Thoracic aorta (tissue), 2 donors: ENCODE results near the gene EEF1AKMT1. TPM values are rescaled to one million over a fixed set of nuclear protein-coding genes. Genes with fewer than 3 reads are reported as not detected.

ENCODE experiments used
- ATAC-seq: fragments of 150-250 bp; one replicate; pipeline ENCODE4 v1.8.0; 2017; ENCODE audit warnings: low read depth; ENCODE audit not compliant: insufficient number of reproducible peaks, low FRiP score
- DNase-seq: peaks from one replicate; pipeline ENCODE4 v3.0.0-alpha.2; 2020; ENCODE audit warnings: low spot score
- H3K27ac ChIP-seq, 2 donors: fragments of 200-600 bp; sonication (generic); 1 replicate in 1 of 2; 2 replicates in 1 of 2; pipeline ENCODE4 v1.5.1; 2016; ENCODE audit warnings: mild to moderate bottlenecking in 2 of 2, moderate library complexity in 2 of 2
- H3K27me3 ChIP-seq: fragments of 200-600 bp; sonication (generic); replicated peaks from 2 replicates; pipeline ENCODE4 v1.6.0; 2016; ENCODE audit warnings: mild to moderate bottlenecking; ENCODE audit not compliant: insufficient read depth
- H3K36me3 ChIP-seq: fragments of 200-600 bp; sonication (generic); one replicate; pipeline ENCODE4 v1.5.1; 2016
- H3K4me1 ChIP-seq, 2 donors: fragments of 200-600 bp; sonication (generic); 1 replicate in 1 of 2; 2 replicates in 1 of 2; pipeline versions ENCODE4 v1.5.1 to v1.6.0; 2016; ENCODE audit warnings: low read depth in 2 of 2, mild to moderate bottlenecking in 1 of 2; ENCODE audit not compliant: control insufficient read depth in 1 of 2
- H3K4me3 ChIP-seq: fragments of 200-600 bp; sonication (generic); 2 replicates; pipeline ENCODE4 v1.5.1; 2016; ENCODE audit warnings: mild to moderate bottlenecking
- H3K9me3 ChIP-seq: fragments of 200-600 bp; sonication (generic); 2 replicates; pipeline ENCODE4 v1.5.1; 2016
- CTCF ChIP-seq: fragments of 200-600 bp; sonication (generic); IDR thresholded peaks from one replicate; pipeline ENCODE4 v1.5.1; 2019; ENCODE audit warnings: antibody characterized with exemption
- total RNA-seq, 2 donors: library from RNA; depleted of rRNA; stranded (reverse); fragments of >200 nt; gene quantifications; one replicate each; pipeline versions ENCODE4 v1.1.0 to v1.2.3, GENCODE V29; 2016

The EEF1AKMT1 gene
- total RNA-seq, 2 donors from 2014 or later = 8.4 to 12.7 TPM

GRCh38 chr13:20788312-20788711 is 14.6 kb upstream of the EEF1AKMT1 start:
- Histone ChIP-seq H3K27me3 (no peaks in the 10 kb centered on the region), H3K27ac (no peak overlapping the region), H3K36me3 (peaks cover 11% of the 10 kb centered on the region), H3K9me3 (no peaks in the 10 kb centered on the region), H3K4me3 (no peak overlapping the region), H3K4me1 (peaks cover 0 to 5% of the 10 kb centered on the region in 2 donors)
- DNase-seq = no peak
- no peak for ATAC-seq
- no peak for TF ChIP-seq CTCF

- ATAC-seq (no peak), DNase-seq (no peak)
- TF ChIP-seq CTCF = no peak
- H3K9me3 ChIP-seq = no peaks in the 10 kb centered on the region
- no peaks in the 10 kb centered on the region for H3K27me3 ChIP-seq
- H3K4me1 ChIP-seq = peaks cover 0 to 5% of the 10 kb centered on the region in 2 donors
- H3K4me3 ChIP-seq = no peak overlapping the region
- H3K36me3 ChIP-seq = peaks cover 13% of the 10 kb centered on the region
- no peak overlapping the region for H3K27ac ChIP-seq
Observed at GRCh38 chr13:20787180-20787579, 13.4 kb upstream of the EEF1AKMT1 start.

- ATAC-seq = no peak
- no peak for TF ChIP-seq CTCF
- Histone ChIP-seq H3K9me3 (no peaks in the 10 kb centered on the region), H3K36me3 (peaks cover 15% of the 10 kb centered on the region), H3K4me1 (no peaks in the 10 kb centered on the region), H3K27ac (no peak overlapping the region), H3K27me3 (no peaks in the 10 kb centered on the region), H3K4me3 (no peak overlapping the region)
- DNase-seq = no peak
Observed at GRCh38 chr13:20782116-20782708, 8.5 kb upstream of the EEF1AKMT1 start.

GRCh38 chr13:20780317-20780716 is 6.6 kb upstream of the EEF1AKMT1 start:
- ATAC-seq = no peak
- Histone ChIP-seq H3K9me3 (no peaks in the 10 kb centered on the region), H3K36me3 (peaks cover 13% of the 10 kb centered on the region), H3K27ac (no peak overlapping the region), H3K4me1 (no peaks in the 10 kb centered on the region), H3K27me3 (no peaks in the 10 kb centered on the region), H3K4me3 (no peak overlapping the region)
- no peak for TF ChIP-seq CTCF
- DNase-seq = no peak

- Histone ChIP-seq H3K27ac (no peak overlapping the region), H3K4me1 (no peaks in the 10 kb centered on the region), H3K4me3 (no peak overlapping the region), H3K36me3 (peaks cover 7% of the 10 kb centered on the region), H3K27me3 (no peaks in the 10 kb centered on the region), H3K9me3 (no peaks in the 10 kb centered on the region)
- DNase-seq (no peak), ATAC-seq (no peak)
- TF ChIP-seq CTCF = no peak
Observed at GRCh38 chr13:20779405-20779804, 5.6 kb upstream of the EEF1AKMT1 start.
